Trophoblast cell (in vitro differentiated cells and primary cell): Measurements from ENCODE around the gene GSE1.
A peak's percentile ranks its signal among the peaks of the same experiment; 100 is the strongest.

Experiments used
- DNase-seq, 2 donors: peaks; one replicate each; pipeline ENCODE4 v3.0.0-alpha.2; 2016
- H2AFZ ChIP-seq: 2 replicates; pipeline ENCODE4 v1.6.1; 2013; ENCODE audit warnings: low read length, moderate library complexity, mild to moderate bottlenecking; ENCODE audit not compliant: insufficient read depth, poor library complexity
- H2AK5ac ChIP-seq: 2 replicates; pipeline ENCODE4 v1.6.1; 2013; ENCODE audit warnings: mild to moderate bottlenecking, low read length
- H2BK120ac ChIP-seq: 2 replicates; pipeline ENCODE4 v1.6.1; 2013; ENCODE audit warnings: low read length, mild to moderate bottlenecking, moderate library complexity; ENCODE audit not compliant: insufficient read depth, poor library complexity
- H2BK12ac ChIP-seq: 2 replicates; pipeline ENCODE4 v1.6.1; 2013; ENCODE audit warnings: mild to moderate bottlenecking, low read length, moderate library complexity
- H2BK5ac ChIP-seq: 2 replicates; pipeline ENCODE4 v1.6.1; 2013; ENCODE audit warnings: low read length, low read depth, moderate library complexity, mild to moderate bottlenecking; ENCODE audit not compliant: poor library complexity
- H3K14ac ChIP-seq: 2 replicates; pipeline ENCODE4 v1.6.1; 2013; ENCODE audit warnings: mild to moderate bottlenecking, low read length
- H3K18ac ChIP-seq: 2 replicates; pipeline ENCODE4 v1.6.1; 2013; ENCODE audit warnings: mild to moderate bottlenecking, low read length
- H3K23ac ChIP-seq: 2 replicates; pipeline ENCODE4 v1.6.1; 2013; ENCODE audit warnings: low read length
- H3K27ac ChIP-seq: 2 replicates; pipeline ENCODE4 v1.5.1; 2013; ENCODE audit warnings: low read depth, mild to moderate bottlenecking, inconsistent platforms, low read length, moderate library complexity
- H3K27me3 ChIP-seq: 2 replicates; pipeline ENCODE4 v1.6.1; 2013; ENCODE audit warnings: inconsistent platforms, mild to moderate bottlenecking, low read length, moderate library complexity; ENCODE audit not compliant: insufficient read depth
- H3K36me3 ChIP-seq, 2 experiments: 1 replicate in 1 of 2; 2 replicates in 1 of 2; pipeline ENCODE4 v1.6.1; 2013; ENCODE audit warnings: low read length in 2 of 2, mild to moderate bottlenecking in 2 of 2, moderate library complexity in 1 of 2; ENCODE audit not compliant: insufficient read depth in 2 of 2, control insufficient read depth in 1 of 2
- H3K4ac ChIP-seq: 2 replicates; pipeline ENCODE4 v1.6.1; 2013; ENCODE audit warnings: low read depth, mild to moderate bottlenecking, low read length, moderate library complexity
- H3K4me1 ChIP-seq, 2 experiments: 1 replicate in 1 of 2; 2 replicates in 1 of 2; pipeline ENCODE4 v1.6.1; 2013; ENCODE audit warnings: low read length in 2 of 2, mild to moderate bottlenecking in 2 of 2, moderate library complexity in 1 of 2; ENCODE audit not compliant: insufficient read depth in 2 of 2, control insufficient read depth in 1 of 2
- H3K4me2 ChIP-seq: 2 replicates; pipeline ENCODE4 v1.6.1; 2013; ENCODE audit warnings: inconsistent platforms, mild to moderate bottlenecking, low read length, moderate library complexity
- H3K4me3 ChIP-seq: 2 replicates; pipeline ENCODE4 v1.5.1; 2013; ENCODE audit warnings: mild to moderate bottlenecking, low read depth, low read length, inconsistent platforms
- H3K79me1 ChIP-seq: one replicate; pipeline ENCODE4 v1.6.1; 2013; ENCODE audit warnings: low read length
- H3K79me2 ChIP-seq: 2 replicates; pipeline ENCODE4 v1.6.1; 2013; ENCODE audit warnings: low read length, mild to moderate bottlenecking; ENCODE audit not compliant: control insufficient read depth, insufficient read depth, poor library complexity
- H3K9ac ChIP-seq: 2 replicates; pipeline ENCODE4 v1.6.1; 2013; ENCODE audit warnings: mild to moderate bottlenecking, low read length
- H3K9me3 ChIP-seq: 2 replicates; pipeline ENCODE4 v1.6.1; 2013; ENCODE audit warnings: low read depth, mild to moderate bottlenecking, control low read depth, inconsistent platforms, low read length; ENCODE audit not compliant: insufficient read depth
- H4K12ac ChIP-seq: 2 replicates; pipeline ENCODE4 v1.6.1; 2013; ENCODE audit warnings: low read depth, mild to moderate bottlenecking, low read length, moderate library complexity
- H4K8ac ChIP-seq: 2 replicates; pipeline ENCODE4 v1.6.1; 2013; ENCODE audit warnings: low read depth, mild to moderate bottlenecking, low read length, moderate library complexity
- H4K91ac ChIP-seq: one replicate; pipeline ENCODE4 v1.6.1; 2013; ENCODE audit warnings: low read depth, mild to moderate bottlenecking, low read length, moderate library complexity
- WGBS: extraction: QIAGEN DNeasy Blood & Tissue Kit; methylation state at CpG from one replicate; pipeline ENCODE4 v1.1.7; 2013; ENCODE audit warnings: missing lambda C conversion rate; ENCODE audit not compliant: insufficient read length, insufficient coverage; ENCODE audit errors: extremely low coverage; 5-methylcytosine and 5-hydroxymethylcytosine counted together

Gene GSE1

DNA sequence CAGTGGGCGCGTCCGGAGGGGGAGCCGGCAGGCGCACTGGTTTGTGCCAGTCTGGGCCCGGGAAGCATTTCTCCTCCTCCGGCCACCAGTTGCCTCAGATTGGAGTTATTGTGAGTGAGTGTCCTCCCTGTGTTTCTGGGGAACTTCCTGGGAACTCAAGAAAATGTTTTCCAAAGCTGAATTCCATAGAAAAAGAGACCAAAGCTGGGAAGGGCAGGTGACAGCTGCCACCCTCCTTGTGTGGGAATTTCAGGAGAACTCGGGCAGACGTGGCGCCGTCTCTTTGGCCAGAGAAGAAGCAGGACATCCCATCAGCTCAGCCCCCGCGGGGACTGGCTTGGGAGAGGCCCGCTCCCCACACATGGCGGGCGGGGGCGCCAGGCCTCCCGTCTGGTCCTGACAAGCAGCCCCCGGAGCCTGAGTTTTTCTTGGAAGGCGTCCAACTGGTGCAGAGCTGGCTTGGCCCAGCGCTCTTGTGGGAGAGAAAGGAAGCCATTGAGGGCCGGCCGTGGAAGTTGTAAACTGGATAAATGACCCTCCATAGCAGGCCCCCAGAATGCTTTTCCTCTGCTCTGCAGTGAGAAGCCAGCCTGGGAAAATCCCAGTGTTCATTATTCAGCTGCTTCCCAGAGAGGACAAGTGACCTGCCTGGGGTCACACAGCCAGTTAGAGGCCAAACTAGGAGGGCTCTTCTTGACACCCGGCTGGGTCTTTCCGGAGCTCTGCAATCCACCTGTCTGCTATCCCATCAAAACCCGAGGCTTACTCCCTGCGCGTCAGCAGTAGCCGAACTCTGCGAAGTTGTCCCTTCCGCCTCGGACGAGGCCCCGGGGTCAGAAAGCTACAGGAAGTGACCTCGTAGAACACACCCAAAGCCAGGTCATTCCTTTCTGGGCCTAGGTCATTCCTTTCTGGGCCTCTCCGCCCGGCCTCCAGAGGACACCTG lies 39.2 kb upstream of the GSE1 start:
- Histone ChIP-seq H3K27ac (no peak overlapping the region), H3K9me3 (peaks cover 6% of the 10 kb centered on the region)
- no CpG with 5 or more reads among the region's 37 CpGs for WGBS

DNA sequence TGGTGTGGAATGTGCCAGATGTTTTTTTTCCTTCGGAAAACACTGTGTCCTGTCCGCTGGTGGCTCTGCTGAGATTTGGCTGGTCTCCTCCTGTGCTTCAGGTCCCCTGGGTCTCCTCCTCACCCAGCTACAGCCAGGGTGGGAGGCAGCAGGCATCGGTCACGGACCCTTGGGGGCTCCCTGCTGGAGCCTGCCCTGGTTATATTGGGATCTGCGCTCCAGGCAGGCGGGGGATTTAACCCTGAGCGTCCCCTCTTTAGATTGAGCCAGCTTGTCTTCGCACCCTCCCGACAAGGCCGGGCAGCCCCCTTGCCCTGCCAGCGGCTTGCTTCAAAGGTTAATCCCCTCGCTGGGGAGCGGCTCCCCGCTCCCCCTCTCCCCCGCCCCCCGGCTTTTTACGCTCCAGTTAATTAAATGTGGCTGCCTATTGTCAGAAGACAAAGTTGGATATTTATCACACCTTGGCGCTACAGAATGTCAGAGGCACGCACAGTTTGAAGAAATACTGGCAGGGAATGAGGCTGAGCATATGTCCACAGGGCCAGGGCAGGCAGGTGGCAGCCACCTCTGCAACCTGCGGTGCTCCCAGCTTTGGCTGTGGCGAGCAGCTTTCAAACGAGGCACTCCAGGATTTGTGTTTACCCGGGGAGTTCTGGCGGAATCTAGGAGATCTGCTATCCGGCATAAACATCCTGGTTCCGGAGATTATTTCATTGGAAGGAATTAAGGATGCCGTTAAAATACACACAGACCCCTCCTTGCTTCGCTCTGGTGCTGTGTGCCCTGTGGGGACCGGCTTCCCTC lies 38.2 kb upstream of the GSE1 start:
- Histone ChIP-seq H3K36me3 (peaks cover 8 to 14% of the 10 kb centered on the region in 2 experiments), H3K4me2 (no peak overlapping the region), H3K14ac (no peak overlapping the region), H3K79me1 (peaks cover 2% of the 10 kb centered on the region), H3K23ac (no peak overlapping the region), H2AFZ (no peak overlapping the region), H3K79me2 (peaks cover 3% of the 10 kb centered on the region), H3K4ac (peak overlapping the region; percentile 48), H3K27ac (no peak overlapping the region), H3K18ac (no peak overlapping the region), H3K4me3 (no peak overlapping the region), H2BK120ac (no peak overlapping the region), H3K27me3 (no peaks in the 10 kb centered on the region), H3K4me1 (peaks cover 15 to 19% of the 10 kb centered on the region in 2 experiments), H4K91ac (no peak overlapping the region), H3K9ac (no peak overlapping the region), H3K9me3 (peaks cover 6% of the 10 kb centered on the region), H2AK5ac (no peak overlapping the region), H2BK5ac (no peak overlapping the region), H4K8ac (no peak overlapping the region), H2BK12ac (no peak overlapping the region), H4K12ac (no peak overlapping the region)
- no CpG with 5 or more reads among the region's 29 CpGs for WGBS
- DNase-seq = no peak

More for the DNA sequence above, 39.2 kb upstream of the GSE1 start:
- peaks cover 16 to 21% of the 10 kb centered on the region in 2 experiments for H3K4me1 ChIP-seq
- no peak overlapping the region for H4K12ac ChIP-seq
- peaks cover 3% of the 10 kb centered on the region for H3K79me2 ChIP-seq
- no peak overlapping the region for H3K9ac ChIP-seq
- peaks cover 8 to 14% of the 10 kb centered on the region in 2 experiments for H3K36me3 ChIP-seq
- no peak overlapping the region for H2BK120ac ChIP-seq
- H2BK12ac ChIP-seq = no peak overlapping the region
- DNase-seq = peak; percentile 75 to 78
- H2BK5ac ChIP-seq = no peak overlapping the region
- H3K79me1 ChIP-seq = peaks cover 3% of the 10 kb centered on the region
- no peak overlapping the region for H3K4me3 ChIP-seq
- H3K4ac ChIP-seq = peak overlapping the region; percentile 48
- no peak overlapping the region for H3K23ac ChIP-seq
- H2AFZ ChIP-seq = no peak overlapping the region
- H3K4me2 ChIP-seq = no peak overlapping the region
- H3K27me3 ChIP-seq = no peaks in the 10 kb centered on the region
- H2AK5ac ChIP-seq = no peak overlapping the region
- H4K8ac ChIP-seq = no peak overlapping the region
- H4K91ac ChIP-seq = no peak overlapping the region
- H3K18ac ChIP-seq = no peak overlapping the region
- H3K14ac ChIP-seq = no peak overlapping the region

DNA sequence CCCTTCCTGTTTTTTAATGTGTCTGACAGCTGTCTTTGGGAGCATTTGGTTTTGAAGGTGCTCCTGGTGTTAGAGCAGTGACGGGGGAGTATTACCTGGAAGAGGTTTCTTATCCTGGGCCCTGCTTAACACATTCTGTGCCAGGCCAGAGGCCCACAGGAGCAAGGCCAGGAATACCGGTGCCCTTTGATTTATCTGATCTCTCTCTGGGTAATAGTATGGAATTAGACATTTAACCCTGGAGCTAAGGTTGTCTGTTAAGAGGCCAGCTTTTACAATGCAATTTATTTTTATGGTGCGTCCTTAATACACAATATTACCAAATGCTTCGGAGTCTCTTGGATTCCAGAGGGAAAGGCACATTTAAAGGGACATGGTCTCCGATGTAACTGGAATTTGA lies 37.2 kb upstream of the GSE1 start:
- no peak overlapping the region for H3K9ac ChIP-seq
- DNase-seq = no peak
- no peaks in the 10 kb centered on the region for H3K79me1 ChIP-seq
- no peak overlapping the region for H3K4me3 ChIP-seq
- H3K27me3 ChIP-seq = no peaks in the 10 kb centered on the region
- no peak overlapping the region for H4K12ac ChIP-seq
- H3K14ac ChIP-seq = no peak overlapping the region
- no peak overlapping the region for H3K23ac ChIP-seq
- peaks cover 8 to 15% of the 10 kb centered on the region in 2 experiments for H3K36me3 ChIP-seq
- peaks cover 3% of the 10 kb centered on the region for H3K79me2 ChIP-seq
- H2AFZ ChIP-seq = no peak overlapping the region
- no peak overlapping the region for H3K4ac ChIP-seq
- H4K91ac ChIP-seq = no peak overlapping the region
- H2BK12ac ChIP-seq = no peak overlapping the region
- no peak overlapping the region for H2BK5ac ChIP-seq
- no peak overlapping the region for H2BK120ac ChIP-seq
- no peak overlapping the region for H4K8ac ChIP-seq
- no peak overlapping the region for H2AK5ac ChIP-seq
- H3K4me1 ChIP-seq = peaks cover 13 to 14% of the 10 kb centered on the region in 2 experiments
- WGBS = no CpG with 5 or more reads among the region's 5 CpGs
- H3K18ac ChIP-seq = no peak overlapping the region
- H3K27ac ChIP-seq = no peak overlapping the region
- no peak overlapping the region for H3K4me2 ChIP-seq
- H3K9me3 ChIP-seq = peaks cover 6% of the 10 kb centered on the region

DNA sequence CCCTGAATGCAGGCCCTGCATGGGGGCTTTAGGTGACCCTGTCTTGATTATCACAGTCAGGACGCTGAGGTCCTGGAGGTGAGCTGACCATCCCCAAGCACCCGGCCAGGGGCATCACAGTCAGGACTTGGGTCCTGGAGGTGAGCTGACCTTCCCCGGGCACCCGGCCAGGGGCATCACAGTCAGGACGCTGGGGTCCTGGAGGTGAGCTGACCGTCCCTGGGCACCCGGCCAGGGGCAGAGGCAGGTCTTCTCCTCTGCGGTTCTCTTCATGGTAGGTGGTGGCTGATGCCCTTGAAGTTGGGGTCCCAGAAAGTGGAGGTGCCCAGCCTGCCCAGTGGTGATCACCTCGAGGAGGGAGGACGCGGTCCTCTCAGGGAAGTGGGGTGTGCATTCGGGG lies 36.2 kb upstream of the GSE1 start:
- Histone ChIP-seq H3K79me2 (peaks cover 3% of the 10 kb centered on the region), H4K8ac (no peak overlapping the region), H3K27ac (no peak overlapping the region), H2BK120ac (no peak overlapping the region), H3K9me3 (peaks cover 4% of the 10 kb centered on the region), H3K4ac (peak overlapping the region; percentile 40), H2BK5ac (no peak overlapping the region), H3K14ac (no peak overlapping the region), H3K4me3 (no peak overlapping the region), H3K9ac (no peak overlapping the region), H3K4me1 (peaks cover 9 to 13% of the 10 kb centered on the region in 2 experiments), H3K36me3 (peaks cover 4 to 14% of the 10 kb centered on the region in 2 experiments), H3K27me3 (no peaks in the 10 kb centered on the region), H3K23ac (no peak overlapping the region), H2BK12ac (no peak overlapping the region), H4K91ac (no peak overlapping the region), H3K18ac (no peak overlapping the region), H2AK5ac (no peak overlapping the region), H3K79me1 (no peaks in the 10 kb centered on the region), H4K12ac (no peak overlapping the region), H2AFZ (no peak overlapping the region), H3K4me2 (no peak overlapping the region)
- no CpG with 5 or more reads among the region's 12 CpGs for WGBS
- no peak for DNase-seq
